HCT116 (cell line): ENCODE measurements around the gene ARAP1. TPM values are rescaled to one million over a fixed set of nuclear protein-coding genes. Genes with fewer than 3 reads are reported as not detected.

Experiments
- ATAC-seq: fragments of 200-7000 bp; cut with Tn5 transposase; 2 replicates; pipeline ENCODE4 v1.9.1; 2020; ENCODE audit warnings: mild to moderate bottlenecking, moderate library complexity
- BruUV-seq: library from RNA; stranded (reverse); fragments of 400-500 nt; replicated peaks from 2 replicates; lab custom pipeline; 2021; lab: Mats Ljungman, UMichigan
- CTCF ChIA-PET: fragments of 300-600 bp; sonication (Branson Sonifier 250); formaldehyde crosslinking; loops from one replicate; lab custom pipeline; 2021; ENCODE audit warnings: antibody characterized with exemption; lab: Charles Lee
- POLR2A ChIA-PET: fragments of 300-600, 350-600 bp; sonication (Branson Sonifier 250); formaldehyde crosslinking; loops from one replicate; lab custom pipeline; 2021; ENCODE audit warnings: antibody characterized with exemption; lab: Charles Lee
- RAD21 ChIA-PET, 2 experiments: fragments of 300-600 bp; sonication (Branson Sonifier 250); formaldehyde crosslinking; loops; one replicate each; lab custom pipeline; 2023; ENCODE audit warnings: low total read pairs in 2 of 2; ENCODE audit not compliant: uncharacterized antibody in 2 of 2, unreplicated experiment in 2 of 2, low non-redundant PET in 1 of 2; lab: Charles Lee
- DNase-seq: peaks from one replicate; pipeline ENCODE4 v3.0.0-alpha.2; 2010; ENCODE audit warnings: low read depth, low spot score
- H2AFZ ChIP-seq: fragments of 200-600 bp; shearing (Covaris generic), sonication (generic); 2 replicates; pipeline ENCODE4 v1.6.1; 2017; ENCODE audit warnings: low read depth, mixed run types, mixed read lengths, antibody characterized with exemption, low read length; ENCODE audit not compliant: poor library complexity, severe bottlenecking
- H3K27ac ChIP-seq: 2 replicates; pipeline ENCODE4 v1.5.1; 2012; ENCODE audit warnings: low read depth, low read length
- H3K27me3 ChIP-seq: fragments of 200-600 bp; sonication (generic); 2 replicates; pipeline ENCODE4 v1.6.1; 2016; ENCODE audit warnings: mixed run types, low read length, mixed read lengths; ENCODE audit not compliant: insufficient read depth
- H3K36me3 ChIP-seq, 2 experiments: fragments of 200-500 bp in 1 of 2; fragments of 200-600 bp in 1 of 2; sonication (Bioruptor generic) in 1 of 2; sonication (generic) in 1 of 2; 2 replicates each; pipeline versions ENCODE4 v1.5.1 to v1.6.1; 2014 to 2016; ENCODE audit warnings: low read length in 2 of 2, inconsistent platforms in 1 of 2, mixed read lengths in 1 of 2, mixed run types in 1 of 2; ENCODE audit not compliant: insufficient read depth in 2 of 2, control insufficient read depth in 1 of 2
- H3K4me1 ChIP-seq, 2 experiments: fragments of 200-600 bp in 1 of 2; sonication (generic) in 1 of 2; 2 replicates each; pipeline versions ENCODE4 v1.5.1 to v1.6.1; 2012 to 2017; ENCODE audit warnings: low read length in 2 of 2, inconsistent platforms in 1 of 2, mild to moderate bottlenecking in 1 of 2, mixed read lengths in 1 of 2, mixed run types in 1 of 2, moderate library complexity in 1 of 2; ENCODE audit not compliant: insufficient read depth in 2 of 2, control insufficient read depth in 1 of 2
- H3K4me2 ChIP-seq: fragments of 200-600 bp; sonication (generic); 2 replicates; pipeline ENCODE4 v1.6.1; 2017; ENCODE audit warnings: mixed run types, low read length, mixed read lengths
- H3K4me3 ChIP-seq, 2 experiments: fragments of 200-600 bp in 1 of 2; sonication (generic) in 1 of 2; replicated peaks in 1 of 2; 2 replicates each; pipeline ENCODE4 v1.5.1; 2011 to 2016; ENCODE audit warnings: low read length in 2 of 2, control low read depth in 1 of 2, low read depth in 1 of 2, mild to moderate bottlenecking in 1 of 2, mixed read lengths in 1 of 2, mixed run types in 1 of 2
- H3K79me2 ChIP-seq: fragments of 200-600 bp; sonication (generic); 2 replicates; pipeline ENCODE4 v1.6.1; 2017; ENCODE audit warnings: mild to moderate bottlenecking, mixed run types, low read length, moderate library complexity, mixed read lengths; ENCODE audit not compliant: insufficient read depth
- H3K9ac ChIP-seq: fragments of 200-600 bp; sonication (generic); 2 replicates; pipeline ENCODE4 v1.6.1; 2016; ENCODE audit warnings: low read length, mixed read lengths
- H3K9me2 ChIP-seq: fragments of 200-600 bp; sonication (generic), shearing (Covaris generic); 2 replicates; pipeline ENCODE4 v1.6.1; 2017; ENCODE audit warnings: mixed run types, mild to moderate bottlenecking, moderate library complexity; ENCODE audit not compliant: insufficient read depth
- H3K9me3 ChIP-seq, 2 experiments: fragments of 200-500 bp in 1 of 2; fragments of 200-600 bp in 1 of 2; sonication (Bioruptor generic) in 1 of 2; sonication (generic) in 1 of 2; 2 replicates each; pipeline ENCODE4 v1.6.1; 2014 to 2017; ENCODE audit warnings: low read length in 2 of 2, mixed read lengths in 2 of 2, inconsistent platforms in 1 of 2, low read depth in 1 of 2, mild to moderate bottlenecking in 1 of 2, mixed run types in 1 of 2, moderate library complexity in 1 of 2; ENCODE audit not compliant: control insufficient read depth in 1 of 2, insufficient read depth in 1 of 2
- H4K20me1 ChIP-seq: fragments of 200-600 bp; sonication (generic), shearing (Covaris generic); 2 replicates; pipeline ENCODE4 v1.6.1; 2017; ENCODE audit warnings: mixed run types, mild to moderate bottlenecking, moderate library complexity; ENCODE audit not compliant: insufficient read depth
- CBX3 ChIP-seq: IDR thresholded peaks from 2 replicates; pipeline ENCODE4 v1.6.1; 2012; ENCODE audit warnings: low read depth
- CEBPB ChIP-seq: IDR thresholded peaks from 2 replicates; pipeline ENCODE4 v1.6.1; 2012; ENCODE audit warnings: low read depth
- CTCF ChIP-seq, 3 experiments: fragments of 200-600 bp in 1 of 3; sonication (generic) in 1 of 3; IDR thresholded peaks in 2 of 3; conservative IDR thresholded peaks in 1 of 3; 2 replicates each; pipeline ENCODE4 v1.5.1; 2012 to 2017; ENCODE audit warnings: low read depth in 2 of 3, low read length in 2 of 3, antibody characterized with exemption in 1 of 3, borderline replicate concordance in 1 of 3, control low read depth in 1 of 3, mild to moderate bottlenecking in 1 of 3, mixed read lengths in 1 of 3, mixed run types in 1 of 3, moderate library complexity in 1 of 3; ENCODE audit not compliant: insufficient read depth in 1 of 3
- EGR1 ChIP-seq: IDR thresholded peaks from 2 replicates; pipeline ENCODE4 v1.6.1; 2012; ENCODE audit warnings: low read depth
- ELF1 ChIP-seq: IDR thresholded peaks from 2 replicates; pipeline ENCODE4 v1.6.1; 2012; ENCODE audit warnings: low read depth, borderline replicate concordance
- EZH2 ChIP-seq: fragments of 200-600 bp; sonication (generic); IDR thresholded peaks from 2 replicates; pipeline ENCODE4 v1.6.1; 2017; ENCODE audit warnings: antibody characterized with exemption, mixed run types
- FOSL1 ChIP-seq: IDR thresholded peaks from 2 replicates; pipeline ENCODE4 v1.6.1; 2012; ENCODE audit warnings: low read depth
- MAX ChIP-seq: IDR thresholded peaks from 2 replicates; pipeline ENCODE4 v1.6.1; 2012
- POLR2A ChIP-seq: IDR thresholded peaks from 2 replicates; pipeline ENCODE4 v1.7.0; 2011; ENCODE audit warnings: borderline replicate concordance; ENCODE audit not compliant: insufficient read depth, insufficient read length; ENCODE audit errors: extremely low read depth
- POLR2AphosphoS5 ChIP-seq: IDR thresholded peaks from 2 replicates; pipeline ENCODE4 v1.6.1; 2011; ENCODE audit warnings: mild to moderate bottlenecking, low read depth, low read length, moderate library complexity
- RAD21 ChIP-seq: IDR thresholded peaks from 2 replicates; pipeline ENCODE4 v1.6.1; 2012; ENCODE audit warnings: low read depth, mild to moderate bottlenecking
- REST ChIP-seq: IDR thresholded peaks from 2 replicates; pipeline ENCODE4 v1.6.1; 2012; ENCODE audit warnings: low read depth
- SIN3A ChIP-seq: IDR thresholded peaks from 2 replicates; pipeline ENCODE4 v1.6.1; 2012; ENCODE audit warnings: low read depth
- SRF ChIP-seq: IDR thresholded peaks from 2 replicates; pipeline ENCODE4 v1.6.1; 2012; ENCODE audit warnings: low read depth
- YY1 ChIP-seq: IDR thresholded peaks from 2 replicates; pipeline ENCODE4 v1.6.1; 2011; ENCODE audit warnings: low read length, low read depth, moderate library complexity, mild to moderate bottlenecking; ENCODE audit not compliant: insufficient replicate concordance; ENCODE audit errors: extremely low read depth
- ZBTB33 ChIP-seq: IDR thresholded peaks from 2 replicates; pipeline ENCODE4 v1.6.1; 2011; ENCODE audit warnings: mild to moderate bottlenecking, low read length, moderate library complexity; ENCODE audit not compliant: insufficient replicate concordance; ENCODE audit errors: extremely low read depth
- ZFX ChIP-seq: fragments of 450-650 bp; IDR thresholded peaks from 2 replicates; pipeline ENCODE4 v1.6.1; 2017
- ZNF274 ChIP-seq: fragments of 200-500 bp; sonication (Bioruptor generic); IDR thresholded peaks from 2 replicates; pipeline ENCODE4 v1.6.1; 2014; ENCODE audit warnings: mild to moderate bottlenecking, low read depth, low read length, inconsistent platforms
- intact Hi-C: fragments of 100-400 bp; cut with micrococcal nuclease; formaldehyde crosslinking; loops from 2 replicates; pipeline ENCODE4 v1.10.0; 2022
- total RNA-seq: library from RNA; stranded (reverse); gene quantifications from one replicate; pipeline ENCODE4 v1.2.1, GENCODE V29; 2021; ENCODE audit not compliant: unreplicated experiment

Gene ARAP1
- total RNA-seq, 1 experiment from 2014 or later, result 57.4 TPM

- TF ChIP-seq EZH2 (no peak), ZNF274 (no peak)
Observed at GRCh38 chr11:72669527-72669926, 82.7 kb downstream of the ARAP1 start (continued).

GRCh38 chr11:72668629-72669347 is 83.4 kb downstream of the ARAP1 start:
- H3K4me3 ChIP-seq, result no peak overlapping the region
- H3K4me1 ChIP-seq, result no peaks in the 10 kb centered on the region
- TF ChIP-seq ZNF274, result no peak
- TF ChIP-seq YY1, result no peak
- TF ChIP-seq ELF1, result no peak
- TF ChIP-seq CBX3, result no peak
- TF ChIP-seq SRF, result no peak
- no peak for TF ChIP-seq ZFX
- TF ChIP-seq MAX, result no peak
- no peak for TF ChIP-seq EGR1
- TF ChIP-seq SIN3A, result no peak
- no peak for TF ChIP-seq ZBTB33
- no peak for TF ChIP-seq POLR2A
- TF ChIP-seq RAD21, result no peak
- no peak for TF ChIP-seq CEBPB
- TF ChIP-seq FOSL1, result no peak
- TF ChIP-seq REST, result no peak
- no peak for TF ChIP-seq EZH2
- TF ChIP-seq CTCF (IDR thresholded peaks at IDR 0.05 in 2 of 3, conservative IDR thresholded peaks at IDR 0.05 in 1 of 3; ENCODE audit: borderline replicate concordance in 1 of 3, insufficient read depth in 1 of 3, low read depth in 2 of 3, low read length in 2 of 3), result no peak
- TF ChIP-seq POLR2AphosphoS5, result no peak
- intact Hi-C loops, result no loop called here
- RAD21 ChIA-PET, result no interaction called here
- CTCF ChIA-PET, result interaction anchor here (0.9 to 1.0 kb wide), 2 partner anchors 9 to 15 kb away, joined by 3 to 4 read pairs; no protein-coding TSS in a partner anchor
- no peak overlapping the region for H2AFZ ChIP-seq
- DNase-seq (no peak), ATAC-seq (no peak)
- H3K36me3 ChIP-seq, result no peaks in the 10 kb centered on the region
- H3K27ac ChIP-seq, result no peak overlapping the region
- no peaks in the 10 kb centered on the region for H4K20me1 ChIP-seq
- H3K9ac ChIP-seq, result no peak overlapping the region
- peaks cover 12% of the 10 kb centered on the region; the same call in 1 of the 2 replicates for H3K27me3 ChIP-seq
- H3K79me2 ChIP-seq, result no peaks in the 10 kb centered on the region
- H3K9me2 ChIP-seq, result no peaks in the 10 kb centered on the region
- no peak overlapping the region for H3K4me2 ChIP-seq
- H3K9me3 ChIP-seq, result peaks cover 9 to 15% of the 10 kb centered on the region in 2 experiments; a peak in 2 of 4 replicates
- POLR2A ChIA-PET, result no interaction called here
- no TSS peak for BruUV-seq
